ENCODE data around the gene GOLM1. TPM values are rescaled to one million over a fixed set of nuclear protein-coding genes. Genes with fewer than 3 reads are reported as not detected.
"Not testable (repeated sequence)": the region's sequence is repeated elsewhere in the genome, so short reads cannot be mapped to it uniquely, and the experiment has no call there.

The GOLM1 gene
- total RNA-seq, 4 donors from 2014 or later: 2.9 to 8.6 (median 7.6) TPM

- intact Hi-C loops (cut with DNase I): no loop called here
- DNase-seq (ENCODE audit: extremely low spot score): no peak
- TF ChIP-seq POLR2A (IDR thresholded peaks at IDR 0.05; ENCODE audit: low read depth) (no peak), EP300 (IDR thresholded peaks at IDR 0.05) (no peak), POLR2AphosphoS5 (IDR thresholded peaks at IDR 0.05) (no peak), CTCF (IDR thresholded peaks at IDR 0.05) (no peak)
- no peak overlapping the region for H3K4me3 ChIP-seq
- no peaks in the 10 kb centered on the region for H3K4me1 ChIP-seq
- 92% methylated on average over 17 of the region's 21 CpGs for WGBS
- H3K27me3 ChIP-seq: no peaks in the 10 kb centered on the region
- no peaks in the 10 kb centered on the region for H3K9me3 ChIP-seq
- H3K27ac ChIP-seq (replicated peaks in 1 of 4): no peak overlapping the region
- H3K36me3 ChIP-seq: no peaks in the 10 kb centered on the region
These were observed 46.5 kb downstream of the GOLM1 start for GRCh38 chr9:86052556-86053468.

DNA sequence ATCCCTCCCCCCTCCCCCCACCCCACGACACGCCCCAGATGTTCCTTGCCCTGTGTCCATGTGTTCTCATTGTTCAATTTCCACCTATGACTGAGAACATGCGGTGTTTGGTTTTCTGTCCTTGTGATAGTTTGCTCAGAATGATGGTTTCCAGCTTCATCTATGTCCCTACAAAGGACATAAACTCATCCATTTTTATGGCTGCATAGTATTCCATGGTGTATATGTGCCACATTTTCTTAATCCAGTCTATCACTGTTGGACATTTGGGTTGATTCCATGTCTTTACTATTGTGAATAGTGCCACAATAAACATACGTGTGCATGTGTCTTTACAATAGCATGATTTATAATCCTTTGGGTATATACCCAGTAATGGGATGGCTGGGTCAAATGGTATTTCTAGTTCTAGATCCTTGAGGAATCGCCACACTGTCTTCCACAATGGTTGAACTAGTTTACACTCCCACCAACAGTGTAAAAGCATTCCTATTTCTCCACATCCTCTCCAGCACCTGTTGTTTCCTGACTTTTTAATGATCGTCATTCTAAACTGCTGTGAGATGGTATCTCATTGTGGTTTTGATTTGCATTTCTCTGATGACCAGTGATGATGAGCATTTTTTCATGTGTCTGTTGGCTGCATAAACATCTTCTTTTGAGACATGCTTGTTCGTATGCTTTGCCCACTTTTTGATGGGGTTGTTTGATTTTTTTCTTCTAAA is 51.2 kb downstream of the GOLM1 start:
- H3K36me3 ChIP-seq; H3K4me1 ChIP-seq; H3K27me3 ChIP-seq; H3K9me3 ChIP-seq; intact Hi-C loops (cut with DNase I); H3K4me3 ChIP-seq; H3K27ac ChIP-seq (replicated peaks in 1 of 4); DNase-seq (ENCODE audit: extremely low spot score): not testable (repeated sequence)
- 95% methylated on average over 7 of the region's 7 CpGs for WGBS

GRCh38 chr9:86047361-86047760 is 52.0 kb downstream of the GOLM1 start:
- Histone ChIP-seq H3K36me3 (no peaks in the 10 kb centered on the region), H3K4me1 (no peaks in the 10 kb centered on the region), H3K9me3 (no peaks in the 10 kb centered on the region), H3K27me3 (no peaks in the 10 kb centered on the region), H3K27ac (replicated peaks in 1 of 4) (no peak overlapping the region), H3K4me3 (no peak overlapping the region)
- DNase-seq (ENCODE audit: extremely low spot score): no peak
- intact Hi-C loops (cut with DNase I): no loop called here
- TF ChIP-seq POLR2A (IDR thresholded peaks at IDR 0.05; ENCODE audit: low read depth) (no peak), CTCF (IDR thresholded peaks at IDR 0.05) (no peak), EP300 (IDR thresholded peaks at IDR 0.05) (no peak), POLR2AphosphoS5 (IDR thresholded peaks at IDR 0.05) (no peak)
- 94% methylated on average over 13 of the region's 13 CpGs for WGBS

DNA sequence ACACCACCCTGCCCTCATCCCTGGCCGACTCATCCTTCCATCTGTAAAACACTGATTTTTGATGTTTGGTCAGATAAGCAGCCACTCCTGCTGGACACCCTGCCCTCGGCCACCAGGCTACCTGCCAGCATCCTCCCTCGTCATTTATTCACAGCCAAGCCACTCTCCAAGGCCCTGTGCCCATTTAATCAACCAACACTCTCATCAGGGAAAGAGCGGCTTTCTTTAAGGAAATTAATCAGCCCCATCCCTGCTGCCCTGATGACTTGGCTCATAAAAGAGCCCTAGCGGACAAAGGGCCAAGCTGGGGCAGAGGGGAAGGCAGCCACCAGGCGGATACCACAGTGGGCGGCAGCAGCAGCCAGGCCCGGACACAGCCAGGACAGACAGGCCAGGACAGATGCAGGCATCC is 52.4 kb downstream of the GOLM1 start:
- DNase-seq (ENCODE audit: extremely low spot score): no peak
- Histone ChIP-seq H3K27ac (replicated peaks in 1 of 4) (no peak overlapping the region), H3K4me1 (peaks cover 0 to 4% (median 0%) of the 10 kb centered on the region in 4 donors), H3K27me3 (no peaks in the 10 kb centered on the region), H3K4me3 (no peak overlapping the region), H3K9me3 (no peaks in the 10 kb centered on the region), H3K36me3 (no peaks in the 10 kb centered on the region)
- TF ChIP-seq POLR2A (IDR thresholded peaks at IDR 0.05; ENCODE audit: low read depth): no peak
- no peak for TF ChIP-seq EP300 (IDR thresholded peaks at IDR 0.05)
- no peak for TF ChIP-seq POLR2AphosphoS5 (IDR thresholded peaks at IDR 0.05)
- no peak for TF ChIP-seq CTCF (IDR thresholded peaks at IDR 0.05)
- WGBS: 74% methylated on average over 8 of the region's 8 CpGs
- intact Hi-C loops (cut with DNase I): no loop called here

DNA sequence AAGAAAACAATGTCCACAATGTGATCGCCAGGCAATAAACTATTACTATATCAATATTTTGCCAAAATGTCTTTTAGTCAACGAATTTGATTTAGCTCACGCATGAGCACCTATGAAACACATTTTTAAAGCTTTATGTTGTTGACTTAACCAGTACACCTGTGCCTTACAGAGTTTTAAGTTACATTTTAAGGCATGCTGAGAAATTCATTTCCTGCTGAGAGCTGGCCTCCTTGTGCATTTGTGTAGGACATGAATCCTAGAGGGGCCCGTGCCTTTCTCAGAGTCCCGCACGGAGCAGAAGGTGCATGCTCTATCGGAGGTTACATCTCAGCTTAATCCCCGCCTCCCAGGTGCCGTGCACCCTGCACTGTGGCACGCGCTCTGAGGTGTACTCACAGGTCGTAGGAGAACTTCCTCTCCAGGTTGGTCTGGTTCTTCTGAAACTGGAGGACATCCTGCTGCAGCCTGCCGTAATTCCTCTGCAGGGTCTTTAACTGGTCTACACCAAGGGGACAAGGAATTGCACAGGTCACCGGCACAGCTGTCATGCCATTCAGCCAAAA is 53.2 kb downstream of the GOLM1 start:
- Histone ChIP-seq H3K36me3 (no peaks in the 10 kb centered on the region), H3K27me3 (no peaks in the 10 kb centered on the region), H3K4me3 (no peak overlapping the region), H3K9me3 (no peaks in the 10 kb centered on the region), H3K27ac (replicated peaks in 1 of 4) (no peak overlapping the region), H3K4me1 (peaks cover 0 to 11% (median 6%) of the 10 kb centered on the region in 4 donors)
- intact Hi-C loops (cut with DNase I): no loop called here
- 91% methylated on average over 14 of the region's 14 CpGs for WGBS
- TF ChIP-seq POLR2A (IDR thresholded peaks at IDR 0.05; ENCODE audit: low read depth): no peak
- no peak for TF ChIP-seq CTCF (IDR thresholded peaks at IDR 0.05)
- TF ChIP-seq EP300 (IDR thresholded peaks at IDR 0.05): no peak
- TF ChIP-seq POLR2AphosphoS5 (IDR thresholded peaks at IDR 0.05): no peak
- no peak for DNase-seq (ENCODE audit: extremely low spot score)
